GM12892 (cell line): ENCODE measurements around the gene PARP9.

Experiments
- POLR2A ChIP-seq: IDR thresholded peaks from 2 replicates; pipeline ENCODE4 v1.6.1; 2011; ENCODE audit warnings: low read depth, low read length, control low read depth
- POLR2AphosphoS5 ChIP-seq: IDR thresholded peaks from 2 replicates; pipeline ENCODE4 v1.6.1; 2011; ENCODE audit warnings: low read depth, low read length, control low read depth
- TAF1 ChIP-seq: IDR thresholded peaks from 2 replicates; pipeline ENCODE4 v1.6.1; 2011; ENCODE audit warnings: low read depth, mild to moderate bottlenecking, control low read depth, low read length, borderline replicate concordance

GRCh38 chr3:122502139-122502538, 62.0 kb downstream of the PARP9 start:
- TF ChIP-seq POLR2A = no peak
- no peak for TF ChIP-seq POLR2AphosphoS5
- TF ChIP-seq TAF1 = no peak
